Astrocyte of the spinal cord (primary cell): Measurements from ENCODE around the gene MRPL32.

ENCODE experiments used
- DNase-seq: peaks from one replicate; pipeline ENCODE4 v3.0.0; 2011; ENCODE audit warnings: low read depth, low spot score
- H3K4me3 ChIP-seq: 2 replicates; pipeline ENCODE4 v1.5.1; 2011; ENCODE audit warnings: low read depth, mild to moderate bottlenecking, low read length, moderate library complexity
- in situ Hi-C: cut with HindIII; loops from 2 replicates; pipeline ENCODE4 v1.10.0; 2017; ENCODE audit warnings: low sequenced_read_pairs
- TF ChIP-seq, protein P1 (sequence below): IDR thresholded peaks from 2 replicates; pipeline ENCODE4 v1.5.1; 2012; ENCODE audit warnings: low read depth, mild to moderate bottlenecking, low read length, inconsistent platforms

Gene MRPL32

GRCh38 chr7:42946627-42946950, 14.4 kb downstream of the MRPL32 start:
- in situ Hi-C loops: no loop called here
- DNase-seq: no peak
- no peak overlapping the region for H3K4me3 ChIP-seq
- TF ChIP-seq, protein P1, sequence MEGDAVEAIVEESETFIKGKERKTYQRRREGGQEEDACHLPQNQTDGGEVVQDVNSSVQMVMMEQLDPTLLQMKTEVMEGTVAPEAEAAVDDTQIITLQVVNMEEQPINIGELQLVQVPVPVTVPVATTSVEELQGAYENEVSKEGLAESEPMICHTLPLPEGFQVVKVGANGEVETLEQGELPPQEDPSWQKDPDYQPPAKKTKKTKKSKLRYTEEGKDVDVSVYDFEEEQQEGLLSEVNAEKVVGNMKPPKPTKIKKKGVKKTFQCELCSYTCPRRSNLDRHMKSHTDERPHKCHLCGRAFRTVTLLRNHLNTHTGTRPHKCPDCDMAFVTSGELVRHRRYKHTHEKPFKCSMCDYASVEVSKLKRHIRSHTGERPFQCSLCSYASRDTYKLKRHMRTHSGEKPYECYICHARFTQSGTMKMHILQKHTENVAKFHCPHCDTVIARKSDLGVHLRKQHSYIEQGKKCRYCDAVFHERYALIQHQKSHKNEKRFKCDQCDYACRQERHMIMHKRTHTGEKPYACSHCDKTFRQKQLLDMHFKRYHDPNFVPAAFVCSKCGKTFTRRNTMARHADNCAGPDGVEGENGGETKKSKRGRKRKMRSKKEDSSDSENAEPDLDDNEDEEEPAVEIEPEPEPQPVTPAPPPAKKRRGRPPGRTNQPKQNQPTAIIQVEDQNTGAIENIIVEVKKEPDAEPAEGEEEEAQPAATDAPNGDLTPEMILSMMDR: no peak

DNA sequence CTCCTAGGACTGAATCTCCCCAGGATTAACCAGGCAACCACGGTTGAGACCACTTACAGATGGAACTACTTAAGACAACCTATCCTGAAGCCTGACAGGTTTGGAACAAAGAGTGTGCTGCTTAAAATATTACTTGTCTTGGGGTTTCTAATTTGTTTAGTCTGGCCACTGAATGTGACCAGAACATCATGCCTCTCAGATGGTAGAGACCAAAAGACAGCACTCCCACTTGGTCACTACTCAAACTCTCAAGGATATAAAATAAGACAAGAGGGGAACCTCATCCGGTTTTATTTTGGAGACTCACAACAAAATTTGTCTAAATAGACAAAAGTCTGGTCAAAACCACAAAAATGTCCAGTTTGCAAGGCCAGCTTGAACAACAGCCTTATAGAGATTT, 15.3 kb downstream of the MRPL32 start:
- in situ Hi-C loops: no loop called here
- peak; percentile 50 for DNase-seq
- no peak overlapping the region for H3K4me3 ChIP-seq
- TF ChIP-seq, protein P1: no peak

- no peak for DNase-seq
- H3K4me3 ChIP-seq: no peak overlapping the region
- TF ChIP-seq, protein P1: no peak
- in situ Hi-C loops: no loop called here
Measured at GRCh38 chr7:42950417-42950816, 18.2 kb downstream of the MRPL32 start.

DNA sequence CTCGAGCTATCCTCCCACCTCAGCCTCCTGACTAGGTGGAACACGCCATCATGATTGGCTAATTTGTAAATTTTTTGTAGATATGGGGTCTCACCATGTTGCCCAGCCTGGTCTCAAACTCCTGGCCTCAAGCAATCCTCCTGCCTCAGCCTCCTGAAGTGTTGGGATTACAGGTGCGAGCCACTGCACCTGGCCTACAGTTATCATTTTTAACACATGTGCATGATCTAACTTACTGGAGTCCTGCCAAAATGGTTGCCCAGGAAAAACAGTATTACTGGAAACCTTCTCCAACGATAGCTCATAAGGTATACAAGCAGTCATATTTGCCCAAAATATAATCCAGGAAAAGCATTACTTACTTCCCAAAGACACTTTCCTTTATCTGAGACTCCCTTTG, 20.2 kb downstream of the MRPL32 start:
- TF ChIP-seq, protein P1: no peak
- no peak for DNase-seq
- in situ Hi-C loops: no loop called here
- no peak overlapping the region for H3K4me3 ChIP-seq

- no peak for DNase-seq
- in situ Hi-C loops: no loop called here
- H3K4me3 ChIP-seq: no peak overlapping the region
- TF ChIP-seq, protein P1: no peak
Measured at GRCh38 chr7:42953994-42954393, 21.8 kb downstream of the MRPL32 start.

DNA sequence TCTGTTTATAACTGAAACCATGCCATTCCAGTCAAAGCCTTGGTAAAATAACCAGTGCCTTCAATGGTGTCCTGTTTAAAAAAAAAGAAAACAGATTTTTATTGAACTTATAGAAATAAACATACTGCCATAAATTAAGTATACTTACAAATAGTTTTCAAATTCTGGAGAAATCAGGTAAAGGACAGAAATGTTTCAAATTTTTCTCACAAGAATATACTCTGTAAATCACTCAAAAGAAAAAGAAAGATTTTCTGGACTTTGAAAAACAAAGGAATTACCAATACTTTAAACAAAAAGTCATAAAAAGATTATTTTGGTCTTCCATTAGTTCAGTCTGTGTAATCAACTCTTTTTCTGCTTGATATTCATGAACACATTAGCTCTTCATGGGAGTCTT, 23.9 kb downstream of the MRPL32 start:
- H3K4me3 ChIP-seq: no peak overlapping the region
- DNase-seq: no peak
- TF ChIP-seq, protein P1: no peak
- in situ Hi-C loops: no loop called here

- DNase-seq: no peak
- no peak overlapping the region for H3K4me3 ChIP-seq
- in situ Hi-C loops: no loop called here
- TF ChIP-seq, protein P1: no peak
Measured at GRCh38 chr7:42959549-42959948, 27.4 kb downstream of the MRPL32 start.
